NCI-H2227 (cell line): ENCODE results near the gene TAF15.

Source experiments
- DNase-seq: peaks from one replicate; lab custom pipeline; 2025; ENCODE audit not compliant: unreplicated experiment; lab: John Stamatoyannopoulos, UW

TAF15 gene

DNA sequence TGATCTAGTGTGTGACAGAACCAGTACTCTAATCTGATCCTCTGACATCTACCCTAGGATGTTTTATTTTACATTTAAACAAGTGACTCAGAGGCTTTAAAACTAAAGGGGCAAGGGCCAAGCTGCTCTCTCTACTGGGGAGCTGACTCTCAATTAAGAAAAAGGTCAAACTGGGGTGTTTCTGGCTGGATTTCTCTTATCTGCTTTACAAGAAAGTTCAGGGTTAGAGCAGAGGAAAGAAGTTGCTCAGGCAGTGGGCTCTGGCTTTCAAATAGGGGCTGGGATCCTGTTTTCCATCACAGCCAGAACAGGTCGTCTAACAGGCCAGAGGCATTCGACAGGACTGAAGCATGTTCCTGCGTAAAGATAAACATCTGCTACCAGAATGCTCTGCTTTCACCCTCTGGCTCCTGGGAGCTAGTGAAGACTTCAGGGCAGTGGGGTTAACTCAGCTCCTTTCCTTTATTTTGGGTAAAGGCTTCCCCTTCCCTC lies 22.3 kb upstream of the TAF15 start:
- no peak for DNase-seq

DNA sequence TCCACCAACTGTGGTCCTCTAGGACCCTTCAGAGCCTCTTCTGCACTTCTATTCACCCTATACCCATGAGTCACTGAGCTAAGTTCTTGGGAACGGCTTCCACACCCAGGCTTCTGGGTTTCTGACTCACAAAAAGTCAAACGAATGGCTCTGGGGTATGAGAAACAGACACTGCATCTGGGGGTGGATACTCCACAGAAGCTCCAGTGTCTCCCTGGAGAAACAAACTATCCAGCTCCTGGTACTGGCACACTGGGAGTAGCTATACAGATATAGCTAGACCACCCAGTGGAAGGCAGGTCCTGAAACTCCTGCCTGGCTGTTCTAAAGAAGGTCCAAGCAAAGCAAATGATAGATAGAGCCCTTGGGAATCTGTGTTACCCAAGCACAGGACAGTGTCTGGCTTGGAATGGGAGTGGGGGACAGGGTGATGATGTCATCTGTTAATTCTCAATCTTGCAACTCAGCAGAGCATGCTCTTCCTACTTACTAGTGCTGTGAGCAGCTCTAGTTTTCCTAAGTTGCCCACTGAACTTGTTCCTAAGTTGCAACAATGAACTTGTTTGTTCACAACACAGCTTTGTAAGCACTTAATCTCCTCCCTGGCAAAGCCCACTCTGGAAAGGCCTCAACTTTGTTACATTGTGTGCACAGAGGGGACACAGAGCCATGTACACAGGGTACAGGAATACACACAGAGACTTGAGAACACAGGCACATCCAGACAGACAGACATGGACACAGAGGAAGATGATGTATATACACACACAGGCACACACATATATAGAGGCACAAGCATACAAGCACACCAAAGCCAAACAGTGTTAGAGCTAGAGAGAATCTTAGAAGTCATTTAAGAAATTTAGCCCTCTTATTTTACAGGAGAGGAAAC lies 20.6 kb upstream of the TAF15 start:
- DNase-seq: no peak

DNA sequence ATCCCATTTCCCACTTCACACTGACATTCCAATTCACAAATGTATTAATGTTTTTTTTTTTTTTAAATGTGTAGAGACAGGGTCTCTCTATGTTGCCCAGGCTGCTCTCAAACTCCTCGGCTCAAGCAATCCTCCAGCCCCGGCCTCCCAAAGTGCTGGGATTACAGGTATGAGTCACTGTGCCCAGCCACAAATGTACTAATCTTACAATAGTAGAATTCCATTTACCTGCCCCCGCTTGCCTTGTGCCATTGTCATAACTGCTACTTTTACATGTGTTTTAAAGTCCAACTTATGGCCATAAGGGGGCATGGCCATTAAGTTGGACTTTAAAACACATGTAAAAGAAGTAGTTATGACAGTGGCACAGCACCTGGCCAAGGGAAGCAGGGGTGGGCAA lies 18.4 kb upstream of the TAF15 start:
- DNase-seq: no peak

DNA sequence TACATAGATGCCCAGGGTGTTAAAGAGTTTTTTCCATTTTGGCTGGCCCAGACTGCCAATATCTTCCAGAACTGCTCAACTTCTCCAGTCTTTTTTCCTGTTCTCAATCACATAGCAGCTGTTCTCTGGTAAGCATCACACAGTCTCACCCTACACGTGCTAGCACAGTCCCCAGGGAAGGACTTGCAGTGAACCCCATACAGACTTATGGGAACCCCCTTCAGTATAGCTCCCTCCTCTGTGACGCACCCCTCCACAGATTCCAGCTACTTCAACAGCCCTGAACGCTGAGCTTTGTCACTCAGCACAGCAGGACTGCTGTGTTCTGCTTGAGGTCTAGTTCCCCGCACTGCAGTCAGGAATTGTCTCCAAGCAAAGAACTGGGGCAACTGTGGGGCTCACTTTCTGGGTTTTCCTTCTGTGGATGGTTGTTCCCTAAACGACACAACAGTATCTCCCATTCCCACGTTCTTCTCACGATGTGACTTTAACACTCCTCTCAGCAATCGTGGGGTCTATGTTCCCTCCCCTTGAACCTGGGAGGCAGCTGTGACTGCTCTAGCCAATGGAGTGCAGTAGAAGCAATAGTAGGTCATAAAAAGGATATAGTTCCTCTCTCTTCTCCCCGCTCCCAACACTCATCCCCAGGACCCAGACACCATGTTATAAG lies 17.5 kb upstream of the TAF15 start:
- no peak for DNase-seq

DNA sequence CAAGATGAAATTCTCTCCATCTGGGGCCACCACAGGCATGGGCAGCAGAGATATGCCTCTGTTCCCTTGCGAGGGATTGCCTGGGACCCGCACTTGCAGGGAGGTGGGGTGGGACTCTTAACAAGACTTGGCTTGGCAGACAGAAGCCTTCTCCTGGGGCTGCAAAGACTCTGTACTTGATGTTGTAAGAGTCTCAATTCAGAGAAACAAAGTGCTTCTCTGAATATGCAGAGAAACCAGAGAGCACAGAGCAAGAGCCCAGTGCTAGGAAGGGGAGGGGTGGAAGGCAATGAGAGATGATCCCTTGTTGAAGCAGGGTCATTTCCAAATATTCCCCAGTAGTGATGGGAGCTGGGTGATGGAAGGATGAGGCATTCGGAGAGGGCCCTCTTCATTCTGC lies 16.0 kb upstream of the TAF15 start:
- DNase-seq: no peak

DNA sequence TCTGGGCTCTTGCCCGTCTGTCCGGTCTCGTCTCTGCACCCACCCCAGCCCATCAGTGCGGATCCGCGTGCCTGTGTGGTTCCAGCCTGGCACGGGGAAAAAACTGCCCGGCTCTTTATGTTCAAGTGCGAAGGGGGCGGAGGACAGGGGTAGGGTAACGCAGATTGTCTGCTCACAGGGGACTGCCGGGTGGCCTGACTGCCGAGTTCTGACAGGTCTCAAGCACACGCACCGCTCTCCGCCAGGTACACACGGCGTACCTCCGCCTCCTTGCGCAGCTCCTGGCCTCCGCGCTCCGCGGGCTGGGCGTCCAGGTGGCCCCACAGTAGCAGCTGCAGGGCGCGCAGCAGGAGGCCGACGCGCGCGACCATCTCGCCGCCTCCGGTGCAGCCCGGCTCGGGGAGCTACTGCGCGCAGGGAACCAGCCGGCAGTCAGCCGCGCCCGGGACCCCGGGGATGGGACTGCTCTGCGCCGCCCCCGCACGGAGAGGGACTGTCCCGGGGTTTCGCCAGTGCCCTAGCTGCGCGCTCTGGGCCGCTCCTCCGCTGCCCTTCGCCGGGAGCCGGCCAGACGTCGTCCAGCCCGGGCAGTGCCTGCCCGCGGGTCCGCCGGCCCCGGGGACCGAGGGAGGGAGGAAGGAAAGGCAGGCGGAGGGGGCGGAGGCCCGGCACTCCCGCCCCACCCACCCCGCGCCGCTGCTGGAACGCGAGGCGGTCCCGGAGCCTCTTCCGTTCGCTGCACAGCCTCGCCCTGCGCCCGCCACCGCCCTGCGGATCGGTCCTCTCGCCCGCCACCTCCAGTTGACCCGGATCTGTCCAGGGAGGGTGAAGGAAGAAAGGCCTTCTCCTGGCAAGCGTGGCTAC lies 14.0 kb upstream of the TAF15 start, which contains the start of gene MMP28:
Gene MMP28 (minus strand): TSS at position 635 of the 864 bp plus-strand sequence. CDS start 264 bp downstream, at position 371.
- DNase-seq: peak; percentile 55

DNA sequence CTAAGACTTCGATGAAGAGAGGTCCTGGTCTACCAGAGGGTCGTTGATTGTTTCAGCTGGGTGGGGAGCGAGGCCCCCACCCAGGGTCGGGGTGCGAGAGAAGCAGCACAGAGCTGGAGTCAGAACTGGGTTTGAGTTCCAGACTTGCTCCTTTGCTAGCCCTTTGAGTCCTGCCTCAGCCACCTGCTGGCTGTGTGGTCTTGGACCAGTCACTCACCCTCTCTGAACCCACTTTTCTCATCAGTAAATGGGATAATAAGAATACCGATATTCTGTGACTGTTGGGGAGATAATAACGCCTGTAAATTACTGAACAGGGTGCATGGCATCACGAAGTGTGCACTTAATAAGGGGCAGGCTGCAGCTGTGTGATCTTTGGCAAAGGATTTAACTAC lies 13.4 kb upstream of the TAF15 start:
- no peak for DNase-seq

DNA sequence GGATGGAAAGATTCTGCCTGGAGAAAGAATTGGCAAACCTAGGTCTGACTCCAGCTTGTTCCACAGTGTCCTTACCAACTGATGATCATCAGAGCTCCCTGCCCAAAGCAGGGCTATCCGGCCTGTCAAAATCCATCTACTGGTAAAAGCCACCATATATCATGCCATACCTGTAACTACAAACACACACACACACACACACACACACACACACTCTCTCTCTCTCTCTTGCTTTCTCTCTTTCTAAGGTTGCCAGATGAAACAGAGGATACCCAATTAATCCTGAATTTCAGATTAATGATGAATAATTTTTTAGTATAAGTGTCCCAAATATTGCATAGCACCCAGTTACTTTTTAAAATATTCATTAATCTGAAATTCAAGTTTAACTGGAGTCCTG lies 12.3 kb upstream of the TAF15 start:
- no peak for DNase-seq

DNA sequence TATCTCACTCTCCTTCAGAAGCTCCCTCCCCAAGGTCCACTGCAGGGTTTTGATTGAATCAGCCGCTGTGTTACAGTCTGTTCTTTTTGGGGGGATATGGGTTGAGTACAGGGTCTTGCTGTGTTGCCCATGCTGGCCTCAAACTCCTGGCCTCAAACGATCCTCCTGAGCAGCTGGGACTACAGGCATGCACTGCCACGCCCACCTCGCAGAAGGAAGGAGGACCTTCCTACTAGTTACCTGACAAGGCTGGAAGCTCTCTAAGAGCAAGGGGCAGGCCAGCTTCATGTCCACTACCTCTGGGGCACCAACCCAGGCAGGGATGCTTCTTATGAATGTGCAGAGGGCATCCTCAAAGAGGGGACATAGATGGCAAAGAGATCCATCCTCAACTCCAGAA lies 11.9 kb upstream of the TAF15 start:
- no peak for DNase-seq

DNA sequence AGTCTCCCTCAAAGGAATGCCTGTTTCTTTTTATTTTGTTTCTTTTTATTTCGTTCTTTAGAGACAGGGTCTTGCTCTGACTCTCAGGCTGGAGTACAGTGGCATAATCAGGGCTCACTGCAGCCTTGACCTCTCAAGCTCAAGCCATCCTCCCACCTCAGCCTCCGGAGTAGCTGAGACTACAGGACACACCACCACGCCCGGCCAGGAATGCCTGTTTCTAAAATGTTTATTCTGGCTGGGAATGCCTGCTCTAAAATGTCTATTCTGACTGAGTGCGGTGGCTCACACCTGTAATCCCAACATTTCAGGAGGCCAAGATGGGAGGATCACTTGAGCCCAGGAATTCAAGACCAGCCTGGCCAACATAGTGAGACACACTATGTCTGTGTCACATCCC lies 11.4 kb upstream of the TAF15 start:
- no peak for DNase-seq

DNA sequence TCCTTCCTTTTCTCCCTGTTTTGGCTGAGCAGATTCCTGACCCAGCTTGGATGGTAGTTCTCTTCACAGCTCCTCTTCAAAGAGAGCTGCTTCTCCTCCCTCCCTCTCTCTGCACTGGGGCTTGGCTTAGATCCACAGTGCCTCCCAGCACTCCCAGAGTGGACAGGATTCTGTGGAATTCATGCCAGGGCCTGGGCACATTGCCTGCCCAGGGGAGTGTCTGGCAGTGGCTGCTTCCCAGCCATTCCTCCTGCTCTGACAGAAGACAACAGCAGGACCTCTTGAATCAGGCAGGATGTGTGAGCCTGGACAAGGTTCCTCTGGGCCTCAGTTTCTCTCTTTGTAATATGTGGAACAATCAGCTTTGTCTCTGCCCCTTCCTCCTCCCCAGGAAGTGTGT lies 9.3 kb upstream of the TAF15 start:
- DNase-seq: no peak

DNA sequence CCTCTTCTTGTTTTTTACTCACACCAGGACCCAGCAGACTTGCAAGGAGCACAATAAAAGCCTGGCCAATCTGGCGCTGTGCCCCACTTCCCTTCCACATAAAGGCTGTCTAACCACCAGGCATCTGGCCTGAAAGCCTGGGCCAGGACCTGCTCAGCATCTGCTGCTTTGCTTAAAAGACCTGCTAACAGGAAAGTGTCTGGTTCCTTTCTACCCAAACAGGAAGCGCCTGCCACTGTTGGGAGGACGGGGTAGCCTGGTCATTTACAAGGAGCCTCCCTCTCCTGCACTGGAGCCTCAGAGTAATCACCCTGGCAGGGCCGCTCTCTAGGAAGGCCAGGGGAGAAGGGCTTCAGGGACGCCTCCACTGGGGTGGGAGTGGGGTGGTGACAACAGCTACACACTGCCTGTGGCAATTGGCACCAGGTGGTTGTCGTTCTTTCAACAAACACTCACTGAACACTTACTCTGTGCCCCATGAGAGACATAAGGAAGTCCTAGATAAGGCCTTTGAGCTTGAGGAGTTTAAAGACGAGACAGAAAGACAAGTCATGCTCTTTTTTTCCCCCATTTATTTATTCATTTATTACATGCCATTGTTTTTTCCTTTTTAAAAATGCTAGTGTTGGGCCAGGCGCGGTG lies 7.6 kb upstream of the TAF15 start:
- no peak for DNase-seq

DNA sequence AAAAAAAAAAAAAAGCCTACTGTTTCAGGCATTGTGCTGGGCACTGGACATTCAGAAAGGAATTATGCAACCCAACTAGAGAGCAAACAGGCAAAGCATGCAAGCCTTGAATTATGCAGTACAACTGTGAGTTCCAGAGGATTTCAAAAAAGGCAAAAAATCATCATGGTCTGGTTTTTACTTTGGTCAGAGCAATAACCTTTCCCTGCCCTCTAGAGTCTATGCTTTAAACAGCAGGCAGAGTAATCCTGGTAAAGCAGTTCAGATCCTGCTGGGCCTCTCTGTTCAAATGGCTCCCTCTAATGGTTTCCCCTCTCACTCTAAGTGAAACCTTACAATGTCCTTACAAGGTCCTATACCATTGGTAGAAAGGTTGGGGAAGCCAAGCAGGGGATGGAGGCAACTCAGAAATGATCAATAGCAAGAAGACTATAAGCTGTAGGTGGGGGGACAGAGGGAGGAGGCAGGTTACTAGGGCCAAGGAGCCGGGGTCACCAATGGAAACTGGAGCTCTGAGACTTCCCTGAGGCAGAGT lies 4.6 kb upstream of the TAF15 start:
- DNase-seq: peak; percentile 59

DNA sequence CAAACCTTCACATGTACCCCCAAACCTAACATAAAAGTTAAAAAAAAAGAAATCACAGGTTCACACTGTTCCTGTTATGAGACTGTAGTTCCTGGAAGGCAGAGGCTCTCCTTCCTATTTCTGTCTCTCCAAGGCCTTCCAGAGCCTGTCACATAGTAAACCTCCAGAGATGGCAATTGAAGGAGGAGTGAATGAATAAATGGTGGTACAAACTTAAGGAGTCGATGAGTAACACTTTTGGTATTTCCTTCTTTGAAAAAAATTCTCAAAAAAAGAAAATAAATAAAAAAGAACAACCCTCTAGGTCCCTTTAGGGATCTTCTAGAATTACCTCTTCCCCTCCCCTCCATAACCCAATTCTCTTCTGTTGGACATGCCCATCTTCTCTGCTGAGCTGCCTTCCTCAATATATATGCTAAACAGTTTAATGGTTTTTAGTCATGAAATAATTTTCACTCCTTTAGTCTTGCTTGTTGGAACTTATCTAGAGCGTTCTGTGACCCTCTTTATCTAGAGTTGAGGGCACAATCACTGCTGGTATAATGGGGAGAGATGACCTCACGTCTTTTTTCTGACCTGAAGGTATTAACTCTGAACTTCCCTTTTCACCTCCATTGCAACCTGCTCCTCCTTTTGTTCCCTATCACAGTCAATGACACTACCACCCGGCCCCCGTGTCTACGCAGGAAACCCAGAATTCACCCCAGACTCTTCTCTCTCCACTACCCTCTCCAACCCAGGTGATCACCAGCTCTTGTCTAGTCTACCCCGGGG lies 1.7 kb upstream of the TAF15 start:
- no peak for DNase-seq

DNA sequence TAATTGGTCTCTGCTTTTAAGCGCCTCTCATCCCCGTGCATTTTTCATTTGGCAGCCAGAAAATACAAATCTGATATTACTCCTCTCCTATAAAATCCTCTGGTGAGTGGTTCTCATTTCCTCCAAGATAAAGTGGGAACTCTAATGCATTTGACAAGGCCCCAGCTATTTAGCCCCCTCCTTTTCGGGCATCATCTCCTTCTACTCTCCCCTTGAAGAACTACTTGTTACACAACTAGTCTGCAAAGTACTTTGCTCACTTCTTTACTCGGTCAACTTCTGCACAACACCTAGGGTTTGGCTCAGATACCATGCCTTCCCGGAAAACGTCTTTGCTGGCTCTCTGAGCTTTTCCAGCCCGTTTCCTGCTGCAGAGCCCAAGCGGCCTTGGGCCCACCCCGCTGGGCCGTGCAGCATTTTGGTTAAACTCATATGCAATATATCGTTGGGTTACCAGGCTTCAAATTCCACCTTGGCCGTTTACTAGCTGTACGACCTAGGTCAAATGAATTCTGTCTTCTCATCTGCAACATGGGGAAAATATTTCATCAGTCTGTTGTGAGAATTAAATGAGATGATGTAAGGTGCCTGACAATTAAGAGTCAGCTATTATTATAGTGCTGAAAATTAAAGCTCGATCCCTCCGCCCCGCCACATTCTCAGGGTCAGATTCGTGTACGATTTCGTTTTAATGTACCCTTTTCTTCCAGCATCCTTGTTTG lies 883 bp upstream of the TAF15 start:
- DNase-seq: peak; percentile 28

DNA sequence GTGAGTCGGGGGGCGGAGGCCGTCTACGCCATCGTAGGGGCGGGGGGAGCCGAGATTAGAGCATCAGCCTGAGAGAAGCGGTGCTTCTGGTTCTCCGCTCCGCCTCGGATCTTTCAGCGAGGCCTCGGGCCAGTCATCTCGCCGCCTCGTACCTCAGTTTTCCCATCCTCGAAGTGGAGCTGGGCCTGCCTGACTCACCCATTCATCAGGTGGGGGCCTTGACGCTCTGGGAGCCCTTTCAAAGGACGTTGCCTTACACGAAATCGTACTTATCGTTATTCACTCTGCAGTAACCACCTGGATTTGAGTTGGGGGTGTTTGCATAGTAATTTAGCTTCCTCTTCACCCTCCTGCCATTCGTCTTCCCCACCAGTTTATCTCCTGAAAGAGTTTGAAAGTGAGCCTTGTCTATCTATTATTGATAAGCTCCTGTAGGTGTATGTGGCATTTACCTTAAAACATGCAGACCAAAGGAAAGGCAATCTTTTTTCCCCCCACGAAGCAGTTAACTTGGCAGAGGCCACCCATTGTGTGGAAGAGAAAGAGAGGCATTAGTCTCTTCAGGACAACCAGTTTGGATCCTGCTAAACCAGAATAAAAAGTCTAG lies 674 bp downstream of the TAF15 start:
- DNase-seq: no peak

DNA sequence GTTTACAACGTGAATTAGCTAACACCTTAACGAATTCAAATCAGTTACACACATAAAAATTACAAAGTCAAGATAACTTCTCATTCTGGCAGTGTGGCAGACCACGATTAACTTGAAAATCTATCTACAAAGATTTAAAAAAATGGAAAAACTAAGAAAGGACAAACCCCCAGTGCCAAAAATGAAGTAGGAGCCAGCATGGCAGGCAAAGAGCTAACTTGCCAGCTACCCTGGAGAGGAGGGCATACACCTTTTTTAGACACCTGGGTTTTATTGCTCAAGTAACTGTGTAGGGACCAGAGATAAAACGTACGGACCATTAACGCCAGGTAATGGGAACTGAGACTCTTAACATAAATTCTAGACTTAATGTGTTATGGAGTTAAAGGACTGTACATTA lies 2.5 kb downstream of the TAF15 start:
- DNase-seq: no peak

DNA sequence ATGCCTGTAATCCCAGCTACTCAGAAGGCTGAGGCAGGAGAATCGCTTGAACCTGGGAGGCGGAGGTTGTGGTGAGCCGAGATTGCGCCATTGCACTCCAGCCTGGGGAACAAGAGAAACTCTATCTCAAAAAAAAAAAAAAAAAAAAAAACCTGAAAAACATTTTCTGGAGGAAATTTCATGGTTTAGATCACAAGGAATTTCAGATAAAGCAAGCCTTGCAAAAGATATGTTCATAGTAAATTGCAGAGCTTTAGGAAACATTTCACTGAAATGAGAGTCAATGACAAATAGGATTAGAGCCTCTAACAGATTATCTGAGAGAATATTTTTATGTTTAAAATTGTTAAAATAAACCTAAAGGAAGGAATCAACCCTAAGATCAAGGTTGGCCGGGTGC lies 3.2 kb downstream of the TAF15 start:
- no peak for DNase-seq

DNA sequence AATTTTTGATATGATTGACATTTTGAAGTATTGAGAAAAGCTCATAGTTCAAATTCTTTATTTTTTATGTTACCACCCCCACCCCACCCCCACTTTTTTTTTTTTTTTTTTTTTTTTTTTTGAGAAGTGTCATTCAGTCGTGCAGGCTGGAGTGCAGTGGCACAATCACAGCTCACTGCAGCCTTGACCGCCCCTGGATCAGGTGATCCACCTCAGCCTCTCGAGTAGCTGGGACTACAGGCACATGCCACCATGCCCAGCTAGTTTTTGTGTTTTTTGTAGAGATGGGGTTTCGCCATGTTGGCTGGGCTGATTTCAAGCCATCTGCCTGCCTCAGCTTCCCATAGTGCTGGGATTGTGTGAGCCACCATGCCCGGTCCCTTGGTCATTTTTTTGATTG lies 7.4 kb downstream of the TAF15 start:
- DNase-seq: no peak
